Thymus (tissue), 11 donors: ENCODE measurements around the gene DICER1. TPM values are rescaled to one million over a fixed set of nuclear protein-coding genes. Genes with fewer than 3 reads are reported as not detected.

Experiments
- DNase-seq, 9 donors: peaks; one replicate each; pipeline ENCODE4 v3.0.0-alpha.2; 2013; ENCODE audit warnings: low spot score in 9 of 9, low read depth in 6 of 9, missing footprints in 1 of 9
- H3K27ac ChIP-seq, 2 donors: one replicate each; pipeline ENCODE4 v1.5.1; 2013; ENCODE audit warnings: control low read depth in 1 of 2, low read depth in 1 of 2, low read length in 1 of 2, mild to moderate bottlenecking in 1 of 2, moderate library complexity in 1 of 2
- H3K27me3 ChIP-seq, 2 donors: one replicate each; pipeline ENCODE4 v1.5.1; 2013; ENCODE audit warnings: low read length in 1 of 2; ENCODE audit not compliant: control insufficient read depth in 2 of 2, insufficient read depth in 1 of 2
- H3K36me3 ChIP-seq, 2 donors: one replicate each; pipeline ENCODE4 v1.5.1; 2013; ENCODE audit warnings: low read length in 1 of 2, mild to moderate bottlenecking in 1 of 2, moderate library complexity in 1 of 2; ENCODE audit not compliant: control insufficient read depth in 2 of 2, insufficient read depth in 2 of 2
- H3K4me1 ChIP-seq, 2 donors: one replicate each; pipeline ENCODE4 v1.5.1; 2013; ENCODE audit warnings: low read length in 2 of 2; ENCODE audit not compliant: control insufficient read depth in 2 of 2, insufficient read depth in 2 of 2
- H3K4me3 ChIP-seq, 2 donors: one replicate each; pipeline ENCODE4 v1.5.1; 2013; ENCODE audit warnings: low read length in 2 of 2, control low read depth in 1 of 2, mild to moderate bottlenecking in 1 of 2
- H3K9me3 ChIP-seq, 2 donors: one replicate each; pipeline ENCODE4 v1.5.1; 2013; ENCODE audit warnings: low read length in 1 of 2, mild to moderate bottlenecking in 1 of 2; ENCODE audit not compliant: control insufficient read depth in 2 of 2, insufficient read depth in 1 of 2
- WGBS: extraction: QIAGEN DNeasy Blood & Tissue Kit; methylation state at CpG from one replicate; pipeline ENCODE4 v1.1.7; 2013; 5-methylcytosine and 5-hydroxymethylcytosine counted together
- polyA plus RNA-seq: library from polyadenylated mRNA; stranded (reverse); fragments of 200-250 nt; gene quantifications from one replicate; pipeline ENCODE4 v1.2.3, GENCODE V29; 2013
- total RNA-seq: library from RNA; stranded (reverse); fragments of 120-200 nt; gene quantifications from one replicate; pipeline ENCODE4 v1.2.4, GENCODE V29; 2013
- donor health status: healthy.

Gene DICER1
- total and polyA plus RNA-seq, 2 donors = 14.8 to 33.3 TPM

DNA sequence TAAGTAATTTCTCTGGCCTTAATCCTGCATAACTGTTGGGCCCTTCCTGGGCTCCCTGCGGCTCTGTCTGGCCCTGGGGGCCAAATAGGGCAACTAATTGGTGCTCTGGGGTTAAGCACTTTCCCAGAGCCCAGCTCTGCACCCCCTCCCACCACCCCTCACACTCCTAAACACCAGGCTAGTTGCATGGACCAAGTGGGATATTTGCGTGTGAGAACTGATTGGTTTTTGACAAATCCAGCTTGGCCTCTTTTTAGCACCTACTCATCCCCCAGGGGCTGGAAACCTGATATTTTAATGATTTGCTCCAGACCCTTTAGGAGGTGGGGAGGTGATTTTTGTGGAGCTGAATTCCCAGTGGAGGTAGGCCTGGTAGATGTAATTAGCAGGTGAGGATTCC, 91.9 kb downstream of the DICER1 start:
- Histone ChIP-seq H3K4me3 (no peak overlapping the region), H3K27ac (no peak overlapping the region), H3K27me3 (no peaks in the 10 kb centered on the region), H3K4me1 (no peaks in the 10 kb centered on the region), H3K36me3 (no peaks in the 10 kb centered on the region), H3K9me3 (no peaks in the 10 kb centered on the region)
- 79% methylated on average over 2 of the region's 2 CpGs for WGBS
- no peak for DNase-seq

DNA sequence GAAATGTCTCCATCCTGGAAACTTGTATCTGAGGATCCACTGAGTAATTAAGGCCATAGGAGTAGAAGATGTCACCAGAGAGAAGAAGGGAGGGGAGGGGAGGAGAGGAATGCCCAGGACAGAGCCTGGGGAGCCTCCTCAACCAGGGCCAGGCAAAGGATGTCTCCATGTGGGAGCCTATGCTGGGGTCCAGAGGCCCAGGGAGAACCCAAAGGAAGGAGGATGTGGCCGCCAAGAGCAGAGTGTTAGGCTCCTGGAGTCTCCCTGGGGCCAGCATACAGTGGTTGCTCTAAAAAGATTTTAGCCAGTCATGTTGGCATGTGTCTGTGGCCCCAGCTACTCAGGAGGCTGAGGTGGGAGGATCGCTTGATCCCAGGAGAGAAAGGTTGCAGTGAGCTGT, 92.6 kb downstream of the DICER1 start:
- DNase-seq = no peak
- 92% methylated on average over 2 of the region's 2 CpGs for WGBS
- Histone ChIP-seq H3K4me1 (no peaks in the 10 kb centered on the region), H3K4me3 (no peak overlapping the region), H3K27ac (no peak overlapping the region), H3K9me3 (no peaks in the 10 kb centered on the region), H3K36me3 (no peaks in the 10 kb centered on the region), H3K27me3 (no peaks in the 10 kb centered on the region)

DNA sequence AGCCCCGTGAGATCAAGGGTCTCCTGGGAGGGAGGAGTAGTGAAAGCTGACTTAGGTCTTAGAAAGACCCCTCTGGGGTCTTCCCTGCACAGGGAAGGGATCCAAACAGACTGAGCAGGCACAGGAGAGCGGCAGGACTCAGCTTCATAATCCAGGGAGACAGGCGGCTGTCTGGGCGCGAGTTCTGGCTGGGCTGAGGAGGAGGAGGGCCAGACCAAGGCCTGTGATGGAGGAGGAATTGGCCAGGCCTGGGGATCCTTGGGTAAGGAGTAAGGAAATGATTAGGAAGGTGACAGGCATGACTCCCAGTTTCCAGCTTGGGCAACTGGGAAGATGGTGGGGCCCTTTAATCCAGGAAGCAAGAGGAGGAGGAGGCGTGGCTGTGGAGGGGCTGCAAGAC, 93.1 kb downstream of the DICER1 start:
- WGBS = 98% methylated on average over 6 of the region's 6 CpGs
- Histone ChIP-seq H3K4me3 (no peak overlapping the region), H3K4me1 (no peaks in the 10 kb centered on the region), H3K27ac (no peak overlapping the region), H3K9me3 (no peaks in the 10 kb centered on the region), H3K27me3 (no peaks in the 10 kb centered on the region), H3K36me3 (no peaks in the 10 kb centered on the region)
- no peak for DNase-seq

DNA sequence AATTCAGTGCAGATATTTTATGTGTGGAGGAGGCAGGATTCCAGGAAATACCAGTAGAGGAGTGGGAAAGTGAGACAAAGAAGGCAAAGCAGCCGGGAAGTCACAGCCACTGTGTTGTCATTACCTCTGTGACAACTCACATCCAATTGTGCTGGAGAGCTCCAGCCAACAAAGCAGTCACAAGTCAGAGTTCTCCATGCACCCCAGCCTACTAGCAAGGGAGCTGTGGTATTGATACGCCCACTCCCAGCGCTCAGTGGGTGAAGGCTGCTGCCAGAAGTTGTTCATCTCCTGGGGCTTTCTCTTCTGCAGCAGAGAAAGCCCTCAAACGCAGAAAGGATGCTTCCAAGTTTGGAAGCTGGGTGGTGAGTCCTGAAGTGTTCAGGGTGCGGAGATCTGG, 93.9 kb downstream of the DICER1 start:
- Histone ChIP-seq H3K27ac (no peak overlapping the region), H3K9me3 (no peaks in the 10 kb centered on the region), H3K36me3 (no peaks in the 10 kb centered on the region), H3K4me3 (no peak overlapping the region), H3K4me1 (no peaks in the 10 kb centered on the region), H3K27me3 (no peaks in the 10 kb centered on the region)
- no peak for DNase-seq
- 80% methylated on average over 5 of the region's 5 CpGs for WGBS

DNA sequence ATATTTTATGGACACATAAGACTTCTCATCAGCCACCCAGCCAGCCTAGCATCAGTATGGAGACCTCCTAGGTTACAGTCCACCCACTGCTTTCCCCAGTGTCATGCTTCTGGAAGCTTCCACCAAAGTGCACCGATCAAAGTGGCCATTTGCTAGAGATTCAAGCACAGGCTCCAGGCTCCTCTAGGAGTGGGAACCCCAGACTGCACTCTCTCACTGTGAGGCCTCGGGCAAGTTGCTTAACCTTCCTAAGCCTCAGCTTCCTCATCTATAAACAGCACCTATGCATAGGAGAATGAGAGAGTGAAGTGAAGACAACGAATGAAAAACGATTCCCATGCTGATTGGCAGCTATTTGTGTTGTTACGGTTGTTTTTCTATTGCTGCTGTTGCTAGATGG, 94.4 kb downstream of the DICER1 start:
- no peaks in the 10 kb centered on the region for H3K4me1 ChIP-seq
- H3K27ac ChIP-seq = no peak overlapping the region
- H3K36me3 ChIP-seq = no peaks in the 10 kb centered on the region
- no peak for DNase-seq
- H3K4me3 ChIP-seq = no peak overlapping the region
- H3K27me3 ChIP-seq = no peaks in the 10 kb centered on the region
- no peaks in the 10 kb centered on the region for H3K9me3 ChIP-seq
- 86% methylated on average over 5 of the region's 5 CpGs for whole genome bisulfite sequencing

DNA sequence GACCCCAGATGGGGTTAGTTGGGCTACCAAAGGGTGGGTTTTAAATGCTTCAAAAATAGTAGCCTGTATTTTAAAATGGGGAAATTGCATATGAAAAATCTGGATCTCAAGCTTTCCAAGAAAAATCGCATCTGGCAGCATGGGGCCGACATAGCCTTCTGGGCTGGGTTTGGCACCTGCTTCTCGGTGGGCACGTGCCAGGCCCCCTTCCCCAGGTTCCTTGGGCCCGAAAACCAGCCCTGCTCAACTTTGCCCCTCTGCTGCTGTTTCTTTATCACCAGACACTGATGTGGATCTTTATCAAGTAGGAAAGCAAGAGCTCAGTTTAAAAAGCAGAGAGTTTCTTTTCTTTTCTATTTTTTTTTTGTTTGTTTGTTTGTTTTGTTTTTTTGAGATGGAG, 95.1 kb downstream of the DICER1 start:
- no peaks in the 10 kb centered on the region for H3K27me3 ChIP-seq
- no peak overlapping the region for H3K4me3 ChIP-seq
- H3K36me3 ChIP-seq = no peaks in the 10 kb centered on the region
- no peak for DNase-seq
- no peaks in the 10 kb centered on the region for H3K9me3 ChIP-seq
- WGBS = 97% methylated on average over 5 of the region's 5 CpGs
- no peak overlapping the region for H3K27ac ChIP-seq
- no peaks in the 10 kb centered on the region for H3K4me1 ChIP-seq

DNA sequence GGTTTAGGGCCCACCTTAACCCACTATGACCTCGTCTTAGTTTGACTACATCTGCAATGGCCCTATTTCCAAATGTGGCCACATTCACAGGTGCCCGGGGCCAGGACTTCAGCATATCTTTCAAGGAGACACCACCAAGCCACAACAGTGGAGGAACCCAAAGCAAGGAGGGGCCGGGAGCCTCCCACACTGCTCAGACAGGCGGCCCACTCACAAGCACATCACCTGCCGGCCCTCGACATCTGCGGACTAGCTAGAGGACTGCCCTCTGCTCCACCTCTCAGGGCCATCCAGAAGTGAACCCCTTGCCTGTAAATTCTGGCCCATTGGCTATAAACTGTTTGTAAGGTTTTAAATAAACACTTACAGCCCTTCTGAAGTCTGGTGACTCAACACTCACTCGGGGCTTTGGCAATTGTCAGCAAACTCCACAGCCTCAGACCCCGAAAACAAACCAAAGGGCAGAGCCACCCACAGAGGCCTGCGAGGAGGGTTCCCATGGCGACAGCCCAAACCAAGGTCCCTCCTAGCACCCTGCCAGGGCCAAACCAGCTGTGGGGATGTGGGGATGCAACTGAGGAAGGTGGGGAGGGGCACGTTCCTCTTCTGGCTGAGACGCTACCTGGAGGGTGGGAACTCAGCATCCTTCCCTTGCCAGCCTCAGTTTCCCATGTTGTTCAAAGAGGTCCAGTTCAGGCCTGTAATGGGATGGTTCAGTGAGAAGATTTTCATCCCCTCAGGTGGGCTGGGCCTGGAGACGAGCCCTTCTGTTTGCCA, 95.8 kb downstream of the DICER1 start:
- Histone ChIP-seq H3K9me3 (no peaks in the 10 kb centered on the region), H3K36me3 (no peaks in the 10 kb centered on the region), H3K4me1 (no peaks in the 10 kb centered on the region), H3K4me3 (no peak overlapping the region), H3K27ac (no peak overlapping the region), H3K27me3 (no peaks in the 10 kb centered on the region)
- no peak for DNase-seq
- WGBS = 86% methylated on average over 14 of the region's 14 CpGs

DNA sequence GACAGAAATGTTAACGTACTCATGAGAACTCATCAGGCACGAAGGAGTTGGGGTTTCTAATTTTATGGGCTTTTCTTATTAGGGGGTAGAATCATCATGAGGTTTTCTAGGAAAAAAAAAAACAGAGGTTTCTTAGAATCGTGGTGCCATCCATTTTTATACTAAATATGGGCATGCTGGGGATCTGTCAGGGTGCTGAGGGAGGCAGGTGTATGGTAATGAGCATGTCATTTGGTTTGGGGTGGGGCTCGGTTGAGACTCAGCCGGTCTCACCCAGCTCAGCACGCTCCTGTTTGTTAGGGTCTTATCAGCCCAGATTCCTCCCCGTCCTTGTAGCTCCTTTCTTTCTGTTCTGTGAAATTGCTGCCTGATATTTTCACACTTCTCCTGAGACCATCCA, 98.2 kb downstream of the DICER1 start:
- H3K4me1 ChIP-seq = no peaks in the 10 kb centered on the region
- no peak overlapping the region for H3K4me3 ChIP-seq
- no peaks in the 10 kb centered on the region for H3K9me3 ChIP-seq
- DNase-seq = no peak
- H3K36me3 ChIP-seq = no peaks in the 10 kb centered on the region
- no peaks in the 10 kb centered on the region for H3K27me3 ChIP-seq
- no peak overlapping the region for H3K27ac ChIP-seq
- 48% methylated on average over 7 of the region's 7 CpGs for WGBS

DNA sequence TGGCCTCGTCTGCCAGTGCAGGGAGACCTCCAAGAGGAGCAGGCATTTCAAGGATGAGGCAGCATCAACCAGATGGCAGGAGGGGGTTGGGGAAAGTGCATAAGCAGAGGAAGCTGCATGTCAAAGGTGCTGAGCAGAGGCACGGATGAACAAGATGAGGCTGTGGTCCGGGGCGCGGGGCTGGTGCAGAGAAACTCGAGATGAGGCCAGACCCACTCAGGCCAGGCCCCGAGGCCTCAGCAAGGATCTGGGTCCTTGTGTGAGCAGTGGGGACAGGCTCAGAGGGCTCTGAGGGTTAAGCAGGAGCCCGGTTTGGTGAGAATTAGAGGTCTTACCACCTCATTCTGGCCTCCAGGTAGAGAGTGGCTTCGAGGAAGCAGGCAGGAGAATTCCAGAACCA, 98.8 kb downstream of the DICER1 start:
- DNase-seq = no peak
- Histone ChIP-seq H3K4me3 (no peak overlapping the region), H3K36me3 (no peaks in the 10 kb centered on the region), H3K27ac (no peak overlapping the region), H3K27me3 (no peaks in the 10 kb centered on the region), H3K9me3 (no peaks in the 10 kb centered on the region), H3K4me1 (no peaks in the 10 kb centered on the region)
- 85% methylated on average over 9 of the region's 9 CpGs for WGBS
